ENCODE results near the gene RASL10A.

DNA sequence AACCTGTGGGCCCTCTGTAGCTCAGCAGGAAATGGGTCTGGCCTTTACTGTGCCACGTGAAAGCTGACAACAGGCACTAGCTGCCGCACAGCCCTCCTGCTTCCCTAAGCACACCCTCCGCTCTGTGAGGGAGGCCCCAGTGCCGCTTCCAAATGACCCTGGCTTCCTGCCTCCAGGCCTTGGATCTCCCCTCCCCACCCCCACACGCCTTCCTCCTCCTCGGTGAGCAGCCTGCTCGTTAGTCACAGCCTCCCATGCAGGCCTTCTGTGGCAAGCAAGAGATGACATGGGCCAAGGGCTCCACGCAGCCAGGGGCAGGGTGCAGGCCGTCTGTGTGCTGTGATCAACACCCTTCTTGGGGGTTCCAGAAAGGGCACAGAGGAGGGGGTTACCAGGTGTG lies 15.3 kb upstream of the RASL10A start:
- TF ChIP-seq POLR2AphosphoS5 (IDR thresholded peaks at IDR 0.05; ENCODE audit: low read depth, low read length) (no peak), TAF1 (IDR thresholded peaks at IDR 0.05; ENCODE audit: borderline replicate concordance, insufficient read depth, low read length) (no peak)
- TF ChIP-seq, protein P1, sequence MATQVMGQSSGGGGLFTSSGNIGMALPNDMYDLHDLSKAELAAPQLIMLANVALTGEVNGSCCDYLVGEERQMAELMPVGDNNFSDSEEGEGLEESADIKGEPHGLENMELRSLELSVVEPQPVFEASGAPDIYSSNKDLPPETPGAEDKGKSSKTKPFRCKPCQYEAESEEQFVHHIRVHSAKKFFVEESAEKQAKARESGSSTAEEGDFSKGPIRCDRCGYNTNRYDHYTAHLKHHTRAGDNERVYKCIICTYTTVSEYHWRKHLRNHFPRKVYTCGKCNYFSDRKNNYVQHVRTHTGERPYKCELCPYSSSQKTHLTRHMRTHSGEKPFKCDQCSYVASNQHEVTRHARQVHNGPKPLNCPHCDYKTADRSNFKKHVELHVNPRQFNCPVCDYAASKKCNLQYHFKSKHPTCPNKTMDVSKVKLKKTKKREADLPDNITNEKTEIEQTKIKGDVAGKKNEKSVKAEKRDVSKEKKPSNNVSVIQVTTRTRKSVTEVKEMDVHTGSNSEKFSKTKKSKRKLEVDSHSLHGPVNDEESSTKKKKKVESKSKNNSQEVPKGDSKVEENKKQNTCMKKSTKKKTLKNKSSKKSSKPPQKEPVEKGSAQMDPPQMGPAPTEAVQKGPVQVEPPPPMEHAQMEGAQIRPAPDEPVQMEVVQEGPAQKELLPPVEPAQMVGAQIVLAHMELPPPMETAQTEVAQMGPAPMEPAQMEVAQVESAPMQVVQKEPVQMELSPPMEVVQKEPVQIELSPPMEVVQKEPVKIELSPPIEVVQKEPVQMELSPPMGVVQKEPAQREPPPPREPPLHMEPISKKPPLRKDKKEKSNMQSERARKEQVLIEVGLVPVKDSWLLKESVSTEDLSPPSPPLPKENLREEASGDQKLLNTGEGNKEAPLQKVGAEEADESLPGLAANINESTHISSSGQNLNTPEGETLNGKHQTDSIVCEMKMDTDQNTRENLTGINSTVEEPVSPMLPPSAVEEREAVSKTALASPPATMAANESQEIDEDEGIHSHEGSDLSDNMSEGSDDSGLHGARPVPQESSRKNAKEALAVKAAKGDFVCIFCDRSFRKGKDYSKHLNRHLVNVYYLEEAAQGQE (IDR thresholded peaks at IDR 0.05; ENCODE audit: insufficient read depth in 1 of 2, low read depth in 2 of 2, low read length in 2 of 2): no peak

Data from PFSK-1 (cell line).